Neural cell (in vitro differentiated cells): ENCODE results near the gene COL6A6. TPM values are rescaled to one million over a fixed set of nuclear protein-coding genes. Genes with fewer than 3 reads are reported as not detected.

ENCODE experiments used
- H2AFZ ChIP-seq: fragments of 200-600, 300-800 bp; sonication (generic), shearing (Covaris generic); 2 replicates; pipeline ENCODE4 v1.6.0; 2014; ENCODE audit warnings: low read depth, mild to moderate bottlenecking, antibody characterized with exemption, low read length, moderate library complexity
- H3F3A ChIP-seq: fragments of 200-600 bp; shearing (Covaris generic); 2 replicates; pipeline ENCODE4 v1.6.1; 2016; ENCODE audit warnings: mild to moderate bottlenecking, moderate library complexity, mixed read lengths, antibody characterized with exemption, low read length; ENCODE audit not compliant: insufficient read depth, poor library complexity, severe bottlenecking
- H3K27ac ChIP-seq: fragments of 200-600, 300-800 bp; sonication (generic), shearing (Covaris generic); 2 replicates; pipeline ENCODE4 v1.5.1; 2014; ENCODE audit warnings: mild to moderate bottlenecking, low read length, moderate library complexity
- H3K27me3 ChIP-seq: fragments of 300-800, 200-600 bp; sonication (generic), shearing (Covaris generic); 2 replicates; pipeline ENCODE4 v1.6.0; 2014; ENCODE audit warnings: mild to moderate bottlenecking, low read depth, low read length, moderate library complexity; ENCODE audit not compliant: insufficient read depth
- H3K36me3 ChIP-seq: fragments of 300-800, 200-600 bp; sonication (generic), shearing (Covaris generic); 2 replicates; pipeline ENCODE4 v1.5.1; 2014; ENCODE audit warnings: mild to moderate bottlenecking, antibody characterized with exemption, low read length, moderate library complexity; ENCODE audit not compliant: insufficient read depth
- H3K4me2 ChIP-seq: fragments of 300-800, 200-600 bp; sonication (generic), shearing (Covaris generic); 2 replicates; pipeline ENCODE4 v1.6.0; 2014; ENCODE audit warnings: mild to moderate bottlenecking, low read length
- H3K4me3 ChIP-seq: fragments of 300-800, 200-600 bp; sonication (generic), shearing (Covaris generic); 2 replicates; pipeline ENCODE4 v1.5.1; 2014; ENCODE audit warnings: mild to moderate bottlenecking, low read length, moderate library complexity
- H3K79me2 ChIP-seq: fragments of 200-600 bp; shearing (Covaris generic); replicated peaks from 2 replicates; pipeline ENCODE4 v1.6.0; 2014; ENCODE audit warnings: mild to moderate bottlenecking, low read length, moderate library complexity; ENCODE audit not compliant: insufficient read depth
- H3K9ac ChIP-seq: fragments of 300-800, 200-600 bp; sonication (generic), shearing (Covaris generic); 2 replicates; pipeline ENCODE4 v1.6.1; 2016; ENCODE audit warnings: mild to moderate bottlenecking, low read length, mixed read lengths
- H3K9me2 ChIP-seq: fragments of 200-600 bp; shearing (Covaris generic); 2 replicates; pipeline ENCODE4 v1.6.1; 2016; ENCODE audit warnings: mild to moderate bottlenecking, low read length, mixed read lengths; ENCODE audit not compliant: insufficient read depth
- H3K9me3 ChIP-seq: fragments of 200-600, 300-800 bp; sonication (generic), shearing (Covaris generic); 2 replicates; pipeline ENCODE4 v1.6.1; 2016; ENCODE audit warnings: mild to moderate bottlenecking, mixed run types, low read length, moderate library complexity, mixed read lengths
- H4K20me1 ChIP-seq: fragments of 200-600 bp; shearing (Covaris generic); 2 replicates; pipeline ENCODE4 v1.6.1; 2016; ENCODE audit warnings: mild to moderate bottlenecking, mixed run types; ENCODE audit not compliant: insufficient read depth
- CTCF ChIP-seq: fragments of 450-650 bp; IDR thresholded peaks from 2 replicates; pipeline ENCODE4 v1.5.1; 2014; ENCODE audit warnings: antibody characterized with exemption, mild to moderate bottlenecking, moderate library complexity; ENCODE audit not compliant: poor library complexity, severe bottlenecking
- EP300 ChIP-seq: fragments of 450-650 bp; conservative IDR thresholded peaks from 2 replicates; pipeline ENCODE4 v1.6.1; 2014; ENCODE audit warnings: antibody characterized with exemption, mild to moderate bottlenecking, moderate library complexity; ENCODE audit not compliant: poor library complexity, severe bottlenecking
- EZH2 ChIP-seq: fragments of 200-600, 300-800 bp; shearing (Covaris generic), sonication (generic); IDR thresholded peaks from 2 replicates; pipeline ENCODE4 v1.6.1; 2014; ENCODE audit warnings: antibody characterized with exemption, low read length, borderline replicate concordance, mild to moderate bottlenecking; ENCODE audit not compliant: insufficient read depth, poor library complexity, severe bottlenecking
- MXI1 ChIP-seq: fragments of 450-650 bp; conservative IDR thresholded peaks from 2 replicates; pipeline ENCODE4 v1.6.1; 2014; ENCODE audit warnings: antibody characterized with exemption, mild to moderate bottlenecking; ENCODE audit not compliant: poor library complexity, severe bottlenecking
- POLR2AphosphoS5 ChIP-seq: IDR thresholded peaks from 2 replicates; pipeline ENCODE4 v1.6.1; 2012
- RAD21 ChIP-seq: fragments of 450-650 bp; conservative IDR thresholded peaks from 2 replicates; pipeline ENCODE4 v1.6.1; 2014; ENCODE audit warnings: antibody characterized with exemption, mild to moderate bottlenecking, moderate library complexity
- REST ChIP-seq: IDR thresholded peaks from 2 replicates; pipeline ENCODE4 v1.6.1; 2012; ENCODE audit warnings: borderline replicate concordance
- SMC3 ChIP-seq: fragments of 450-650 bp; conservative IDR thresholded peaks from 2 replicates; pipeline ENCODE4 v1.6.1; 2014; ENCODE audit warnings: antibody characterized with exemption, mild to moderate bottlenecking, moderate library complexity; ENCODE audit not compliant: poor library complexity
- TAF1 ChIP-seq: IDR thresholded peaks from 2 replicates; pipeline ENCODE4 v1.6.1; 2012; ENCODE audit warnings: low read depth
- polyA plus RNA-seq: library from polyadenylated mRNA; depleted of rRNA; stranded (reverse); fragments of >200 nt; gene quantifications from 2 replicates; pipeline ENCODE4 v1.2.3, GENCODE V29; 2014

The COL6A6 gene
- polyA plus RNA-seq, 1 donor from 2014 or later = not detected

- Histone ChIP-seq H3K9me3 (peaks cover 3% of the 10 kb centered on the region), H3F3A (no peaks in the 10 kb centered on the region), H3K27me3 (peaks cover 36% of the 10 kb centered on the region), H3K9ac (no peak overlapping the region), H3K36me3 (no peaks in the 10 kb centered on the region), H3K4me2 (no peak overlapping the region), H3K27ac (no peak overlapping the region), H2AFZ (no peak overlapping the region), H3K9me2 (no peaks in the 10 kb centered on the region), H3K79me2 (no peaks in the 10 kb centered on the region), H4K20me1 (no peaks in the 10 kb centered on the region), H3K4me3 (no peak overlapping the region)
- TF ChIP-seq TAF1 = no peak
- no peak for TF ChIP-seq CTCF
- TF ChIP-seq POLR2AphosphoS5 = no peak
- no peak for TF ChIP-seq EP300
- no peak for TF ChIP-seq MXI1
- TF ChIP-seq EZH2 = no peak
- TF ChIP-seq REST = no peak
Measured at GRCh38 chr3:130514681-130515080, 2.3 kb upstream of the COL6A6 start.

DNA sequence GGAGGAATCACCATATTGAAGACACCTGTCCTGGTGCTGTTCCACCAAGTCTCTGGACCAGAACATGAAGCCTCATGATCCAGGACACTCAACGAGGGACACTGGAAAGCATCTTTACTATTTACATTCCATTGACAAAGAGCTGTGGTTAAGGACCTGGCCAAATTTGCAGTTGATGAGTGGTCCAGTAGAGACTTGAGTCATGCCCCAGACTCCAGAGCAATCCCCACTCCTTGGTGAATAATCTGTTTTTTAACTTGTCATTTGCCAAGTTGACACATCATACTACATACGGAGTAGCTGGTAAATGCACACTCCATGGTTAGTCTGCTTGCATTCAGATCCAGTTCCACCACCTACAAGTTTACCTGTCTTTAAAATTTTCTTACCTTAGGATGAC, 1.2 kb upstream of the COL6A6 start:
- Histone ChIP-seq H4K20me1 (no peaks in the 10 kb centered on the region), H3K9me2 (no peaks in the 10 kb centered on the region), H3K27me3 (peaks cover 36% of the 10 kb centered on the region)

More for the DNA sequence above, 1.2 kb upstream of the COL6A6 start:
- H3K9me3 ChIP-seq = peaks cover 3% of the 10 kb centered on the region
- no peak overlapping the region for H3K4me3 ChIP-seq
- no peak overlapping the region for H2AFZ ChIP-seq
- no peaks in the 10 kb centered on the region for H3K36me3 ChIP-seq
- TF ChIP-seq SMC3 (no peak), CTCF (no peak), EP300 (no peak), RAD21 (no peak), MXI1 (no peak), POLR2AphosphoS5 (no peak), EZH2 (no peak), REST (no peak), TAF1 (no peak)
- no peaks in the 10 kb centered on the region for H3F3A ChIP-seq
- H3K9ac ChIP-seq = no peak overlapping the region
- no peak overlapping the region for H3K4me2 ChIP-seq
- H3K79me2 ChIP-seq = no peaks in the 10 kb centered on the region
- H3K27ac ChIP-seq = no peak overlapping the region
